GM13977 (cell line): ENCODE results near the gene PJA1.

ENCODE experiments used
- DNase-seq: peaks from one replicate; pipeline ENCODE4 v3.0.0; 2012; ENCODE audit warnings: low spot score
- in situ Hi-C: fragments of 300-500 bp; cut with MboI; formaldehyde crosslinking; loops from one replicate; pipeline ENCODE4 v1.12.0; 2022; ENCODE audit warnings: low sequenced_read_pairs, low pct_unique_long_range_greater_than_20kb, mixed read lengths, inconsistent platforms; ENCODE audit not compliant: unreplicated experiment
- TF ChIP-seq, protein P1 (sequence below): IDR thresholded peaks from 2 replicates; pipeline ENCODE4 v1.5.1; 2012; ENCODE audit warnings: mild to moderate bottlenecking, control low read depth; ENCODE audit not compliant: insufficient read depth; ENCODE audit errors: extremely low read depth, missing control alignments

The PJA1 gene

DNA sequence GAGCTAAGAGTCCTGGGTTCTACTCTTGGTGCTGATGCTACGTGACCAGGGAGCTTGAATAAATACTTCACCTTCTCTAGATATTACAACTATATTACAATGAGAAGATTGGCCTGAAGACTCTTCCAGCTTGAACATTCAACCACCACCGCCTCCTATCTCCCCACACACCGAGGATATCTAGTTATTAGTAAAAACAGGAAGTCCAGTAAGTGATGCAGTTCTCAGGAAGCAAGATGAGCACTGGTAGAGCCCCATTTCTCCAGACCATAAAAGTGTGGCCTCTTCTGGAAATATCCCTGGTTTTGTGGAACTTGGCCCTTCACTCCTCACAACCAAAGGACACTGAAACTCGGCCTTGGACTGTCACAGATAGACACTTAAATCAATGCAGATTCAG lies 18.5 kb downstream of the PJA1 start:
- DNase-seq: no peak
- in situ Hi-C loops: no loop called here

DNA sequence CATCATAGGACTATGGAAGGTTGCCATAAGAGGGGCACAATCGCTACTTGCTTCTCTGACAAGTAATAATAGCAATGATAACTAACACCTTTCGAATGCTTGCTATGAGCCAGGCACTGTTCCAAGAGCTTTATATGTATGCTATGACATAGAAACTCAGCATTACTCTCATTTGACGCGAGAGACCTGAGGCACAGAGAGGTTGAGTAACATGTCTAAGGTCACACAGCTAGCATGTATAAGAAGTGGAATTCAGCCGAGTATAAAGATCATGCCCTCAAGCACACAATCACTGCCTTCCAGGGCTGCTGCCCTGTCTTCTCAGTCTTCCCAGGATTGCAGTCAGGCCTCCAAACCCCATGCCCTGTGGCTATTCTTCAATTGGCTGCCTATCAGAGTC lies 19.5 kb downstream of the PJA1 start:
- DNase-seq: no peak
- in situ Hi-C loops: no loop called here
- TF ChIP-seq, protein P1, sequence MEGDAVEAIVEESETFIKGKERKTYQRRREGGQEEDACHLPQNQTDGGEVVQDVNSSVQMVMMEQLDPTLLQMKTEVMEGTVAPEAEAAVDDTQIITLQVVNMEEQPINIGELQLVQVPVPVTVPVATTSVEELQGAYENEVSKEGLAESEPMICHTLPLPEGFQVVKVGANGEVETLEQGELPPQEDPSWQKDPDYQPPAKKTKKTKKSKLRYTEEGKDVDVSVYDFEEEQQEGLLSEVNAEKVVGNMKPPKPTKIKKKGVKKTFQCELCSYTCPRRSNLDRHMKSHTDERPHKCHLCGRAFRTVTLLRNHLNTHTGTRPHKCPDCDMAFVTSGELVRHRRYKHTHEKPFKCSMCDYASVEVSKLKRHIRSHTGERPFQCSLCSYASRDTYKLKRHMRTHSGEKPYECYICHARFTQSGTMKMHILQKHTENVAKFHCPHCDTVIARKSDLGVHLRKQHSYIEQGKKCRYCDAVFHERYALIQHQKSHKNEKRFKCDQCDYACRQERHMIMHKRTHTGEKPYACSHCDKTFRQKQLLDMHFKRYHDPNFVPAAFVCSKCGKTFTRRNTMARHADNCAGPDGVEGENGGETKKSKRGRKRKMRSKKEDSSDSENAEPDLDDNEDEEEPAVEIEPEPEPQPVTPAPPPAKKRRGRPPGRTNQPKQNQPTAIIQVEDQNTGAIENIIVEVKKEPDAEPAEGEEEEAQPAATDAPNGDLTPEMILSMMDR: no peak

More for the DNA sequence above, 18.5 kb downstream of the PJA1 start:
- TF ChIP-seq, protein P1: no peak

DNA sequence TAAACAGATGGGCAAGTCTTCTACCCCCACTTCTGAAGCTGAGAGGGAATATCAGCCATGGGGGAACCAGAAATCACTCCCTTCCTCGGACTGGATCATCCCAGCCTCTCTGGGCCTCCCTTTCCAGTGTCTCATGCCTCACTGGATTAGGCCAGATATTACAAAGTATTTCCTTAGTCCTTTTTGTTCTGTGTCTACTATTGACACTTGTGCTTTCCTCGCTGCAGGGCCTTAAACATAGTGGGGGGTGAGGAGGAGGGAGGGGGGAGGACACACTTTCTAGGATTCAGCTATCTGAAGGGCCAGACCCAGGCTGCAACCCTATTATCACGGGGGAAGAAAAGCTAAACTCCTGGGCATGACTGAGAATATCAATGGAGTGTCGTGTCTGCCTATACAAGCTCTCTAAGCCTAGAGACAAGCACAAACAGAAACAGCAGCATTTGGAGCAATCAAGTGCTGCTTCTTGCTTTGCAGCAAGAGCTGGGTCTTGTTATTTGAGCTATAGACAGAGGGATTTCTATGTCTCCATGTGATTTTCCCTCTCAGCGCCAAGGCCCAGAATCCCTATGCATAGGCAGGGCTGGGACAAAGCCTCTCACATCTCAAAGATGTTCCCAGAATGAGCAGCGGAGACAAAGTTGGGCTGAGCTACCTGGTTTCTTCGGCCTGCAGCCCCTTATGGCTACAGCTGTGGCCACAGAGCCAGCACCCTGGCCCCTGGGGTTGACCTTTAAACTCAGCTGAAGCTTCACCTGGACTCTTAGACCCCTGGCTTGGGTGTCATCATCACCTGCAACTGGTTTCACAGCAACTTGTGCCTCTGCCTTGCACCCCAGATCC lies 20.2 kb downstream of the PJA1 start:
- TF ChIP-seq, protein P1: no peak
- in situ Hi-C loops: no loop called here
- no peak for DNase-seq

DNA sequence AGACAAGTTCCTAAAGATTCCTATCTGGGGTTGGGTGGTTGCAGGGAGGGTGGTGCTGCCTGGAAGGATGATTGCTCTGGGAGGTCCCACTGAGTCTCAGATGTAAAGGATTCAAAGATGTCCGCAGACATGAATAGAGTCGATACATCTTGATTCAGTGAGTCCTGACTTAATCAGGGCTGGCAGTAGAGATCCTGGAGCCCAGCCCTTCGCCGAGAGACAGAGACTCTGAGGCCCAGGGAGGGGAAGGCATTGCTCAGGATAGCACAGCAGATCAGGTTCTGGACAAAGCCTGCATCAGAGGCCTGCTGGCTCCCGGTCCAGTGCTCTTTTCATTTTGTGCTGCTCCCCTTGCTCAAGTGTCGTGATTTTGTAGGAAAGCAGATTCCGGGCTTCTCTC lies 21.7 kb downstream of the PJA1 start:
- in situ Hi-C loops: no loop called here
- TF ChIP-seq, protein P1: no peak
- DNase-seq: no peak

DNA sequence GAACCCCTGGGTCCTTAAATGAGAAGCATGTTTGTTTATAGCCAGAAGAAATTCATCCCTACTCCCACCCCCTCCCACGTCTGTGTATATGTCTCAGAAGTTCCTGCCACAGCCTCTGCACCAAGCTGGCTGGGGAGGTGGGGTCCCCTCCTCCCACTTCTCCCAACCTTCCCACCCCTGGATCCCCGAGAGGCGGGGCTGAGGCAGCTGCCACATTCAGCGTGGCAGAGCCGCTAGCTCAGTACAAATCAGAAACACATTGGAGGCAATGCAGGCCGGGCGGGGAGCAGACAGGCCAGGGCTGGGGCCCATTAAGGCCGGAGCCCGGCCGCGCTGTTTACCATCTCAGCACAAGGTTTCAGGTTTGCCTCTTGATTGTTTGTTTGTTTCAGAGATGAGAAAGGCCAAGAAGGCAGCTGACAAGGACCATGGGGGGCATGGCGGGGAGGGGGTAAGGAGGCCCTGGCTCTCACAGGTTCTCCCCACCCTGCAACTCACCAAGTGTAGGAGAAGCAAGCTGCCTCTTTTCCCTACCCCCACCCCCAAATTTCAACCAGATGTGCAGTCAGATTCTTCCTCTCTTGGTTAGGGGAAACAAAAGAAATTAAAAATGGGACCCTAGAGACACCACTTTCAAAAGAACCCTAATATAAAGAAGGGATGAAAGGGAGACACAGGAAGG lies 22.3 kb downstream of the PJA1 start:
- TF ChIP-seq, protein P1: no peak
- in situ Hi-C loops: no loop called here
- DNase-seq: no peak

DNA sequence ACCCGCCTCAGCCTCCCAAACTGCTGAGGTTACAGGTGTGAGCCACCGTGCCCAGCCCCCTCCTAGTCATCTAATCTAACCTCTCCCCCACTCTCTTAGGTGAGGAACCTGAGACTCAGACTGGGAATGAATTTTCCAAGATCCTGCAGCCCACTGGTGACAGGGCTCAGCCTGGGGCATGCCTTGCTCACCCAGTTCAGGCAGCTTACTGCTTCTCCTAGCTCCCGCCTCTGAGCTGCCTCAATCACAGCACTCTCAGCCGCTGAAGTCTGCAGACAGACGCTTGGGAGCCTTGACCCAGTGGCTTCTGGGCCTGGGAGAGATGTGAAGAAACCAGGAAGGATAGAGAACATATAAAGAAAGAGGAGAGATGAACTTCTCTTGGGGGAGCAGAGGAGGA lies 24.4 kb downstream of the PJA1 start:
- no peak for DNase-seq
- TF ChIP-seq, protein P1: no peak
- in situ Hi-C loops: no loop called here
